Umbilical cord (tissue), 2 donors: Measurements from ENCODE around the gene CCNB2. TPM values are rescaled to one million over a fixed set of nuclear protein-coding genes. Genes with fewer than 3 reads are reported as not detected.
"Not testable (repeated sequence)": the region's sequence is repeated elsewhere in the genome, so short reads cannot be mapped to it uniquely, and the experiment has no call there.

Experiments
- DNase-seq: peaks from one replicate; pipeline ENCODE4 v3.0.0-alpha.2; 2015; ENCODE audit warnings: low spot score
- total RNA-seq: library from RNA; depleted of rRNA; stranded (reverse); fragments of >200 nt; gene quantifications from one replicate; pipeline ENCODE4 v1.2.3, GENCODE V29; 2014; ENCODE audit warnings: low replicate concordance; ENCODE audit not compliant: insufficient read depth

The CCNB2 gene
- total RNA-seq, 1 donor from 2014 or later: 5.1 TPM

GRCh38 chr15:59133929-59134427 lies 29.0 kb downstream of the CCNB2 start:
- DNase-seq: no peak

- DNase-seq: no peak
These were observed 32.6 kb downstream of the CCNB2 start for GRCh38 chr15:59137566-59137965.

GRCh38 chr15:59138243-59138642 lies 33.3 kb downstream of the CCNB2 start:
- DNase-seq: no peak

GRCh38 chr15:59140422-59141226 lies 35.7 kb downstream of the CCNB2 start:
- DNase-seq: no peak

- DNase-seq: no peak
These were observed 38.3 kb downstream of the CCNB2 start for GRCh38 chr15:59143281-59143680.

- DNase-seq: not testable (repeated sequence)
These were observed 39.6 kb downstream of the CCNB2 start for GRCh38 chr15:59144594-59144993.

- no peak for DNase-seq
These were observed 42.7 kb downstream of the CCNB2 start for GRCh38 chr15:59147666-59148065.

GRCh38 chr15:59148153-59148833 lies 43.3 kb downstream of the CCNB2 start:
- DNase-seq: no peak

- DNase-seq: no peak
These were observed 45.2 kb downstream of the CCNB2 start for GRCh38 chr15:59150185-59150584.

- DNase-seq: no peak
These were observed 47.9 kb downstream of the CCNB2 start for GRCh38 chr15:59152694-59153450.

- no peak for DNase-seq
These were observed 48.5 kb downstream of the CCNB2 start for GRCh38 chr15:59153466-59153865.

- DNase-seq: no peak
These were observed 49.3 kb downstream of the CCNB2 start for GRCh38 chr15:59154243-59154642.

GRCh38 chr15:59155431-59155830 lies 50.5 kb downstream of the CCNB2 start:
- no peak for DNase-seq

GRCh38 chr15:59157396-59157795 lies 52.5 kb downstream of the CCNB2 start:
- no peak for DNase-seq

- DNase-seq: no peak
These were observed 53.1 kb downstream of the CCNB2 start for GRCh38 chr15:59157840-59158700.

- no peak for DNase-seq
These were observed 53.7 kb downstream of the CCNB2 start for GRCh38 chr15:59158701-59159034.

GRCh38 chr15:59159210-59159609 lies 54.3 kb downstream of the CCNB2 start:
- no peak for DNase-seq

- DNase-seq: no peak
These were observed 56.1 kb downstream of the CCNB2 start for GRCh38 chr15:59160880-59161593.

- DNase-seq: not testable (repeated sequence)
These were observed 57.1 kb downstream of the CCNB2 start for GRCh38 chr15:59162080-59162479.

- DNase-seq: peak; percentile 34
These were observed 60.8 kb downstream of the CCNB2 start for GRCh38 chr15:59165726-59166125.

GRCh38 chr15:59166166-59166565 lies 61.2 kb downstream of the CCNB2 start:
- DNase-seq: peak; percentile 66
